NCI-H510A treated with DMSO at 0.1 percent for 48 hours (cell line): ENCODE measurements around the gene SLC66A3.

Source experiments
- DNase-seq: peaks from one replicate; lab custom pipeline; 2025; lab: John Stamatoyannopoulos, UW

SLC66A3 gene

GRCh38 chr2:11213975-11214374, 58.7 kb downstream of the SLC66A3 start:
- no peak for DNase-seq

DNA sequence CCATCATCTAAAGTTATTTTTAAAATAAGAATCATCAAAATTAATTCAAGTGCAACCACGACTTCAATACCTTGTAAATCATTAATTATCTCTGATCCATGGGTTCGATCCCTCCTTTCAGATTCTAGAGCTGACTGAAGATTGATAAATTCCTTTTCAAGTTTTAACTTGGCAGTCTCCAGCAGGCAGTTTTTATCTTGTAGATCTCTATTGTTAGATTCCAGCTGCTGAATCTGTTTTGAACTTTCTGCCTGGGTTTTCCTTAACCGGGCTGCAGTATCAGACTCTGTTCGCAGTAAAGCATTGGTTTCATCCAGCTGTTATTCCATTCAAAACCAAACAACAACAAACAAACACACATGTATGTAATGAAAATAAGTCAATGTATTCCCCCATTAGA, 59.5 kb downstream of the SLC66A3 start:
- no peak for DNase-seq

GRCh38 chr2:11215407-11215806, 60.1 kb downstream of the SLC66A3 start:
- no peak for DNase-seq

- no peak for DNase-seq
These were observed 65.2 kb downstream of the SLC66A3 start for GRCh38 chr2:11220445-11220844.

DNA sequence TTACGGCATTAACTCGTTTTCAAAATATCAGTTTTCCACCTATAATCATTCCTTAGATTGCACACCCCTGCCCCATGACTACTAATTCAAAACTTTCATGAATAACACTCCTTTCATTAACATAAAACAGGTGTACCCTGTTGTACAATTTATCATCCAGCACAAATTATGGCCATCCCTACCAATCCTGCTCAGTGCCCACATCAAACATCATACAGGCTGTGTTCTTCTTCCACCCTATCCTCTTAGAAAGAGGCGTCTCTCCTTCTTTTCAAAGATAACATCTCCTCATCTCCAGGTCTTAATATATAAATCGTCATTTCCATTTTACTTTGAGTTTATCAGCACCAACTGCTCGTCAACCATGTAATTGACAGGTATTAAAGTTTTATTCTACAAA, 67.6 kb downstream of the SLC66A3 start:
- DNase-seq = no peak

- DNase-seq = no peak
These were observed 69.6 kb downstream of the SLC66A3 start for GRCh38 chr2:11224887-11225286.

DNA sequence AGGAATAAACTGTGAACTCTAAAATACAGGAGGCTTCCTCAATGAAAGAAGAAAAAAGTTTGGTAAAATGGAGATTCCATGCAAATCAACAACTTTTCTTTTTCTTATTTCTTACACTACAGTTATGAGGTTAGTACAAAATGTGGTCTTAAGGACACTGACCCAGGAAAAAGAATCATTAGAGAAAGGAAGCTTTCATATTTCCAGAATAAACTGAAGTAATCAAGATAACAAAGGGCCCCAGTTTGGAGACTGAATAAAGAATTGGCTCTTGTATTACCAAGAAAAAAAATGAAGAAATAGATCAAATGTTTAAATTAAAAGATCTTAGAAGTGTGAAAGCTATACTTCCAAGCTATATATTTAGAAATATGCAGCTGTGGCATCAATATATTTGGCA, 72.3 kb downstream of the SLC66A3 start:
- DNase-seq = no peak
